ENCODE measurements around the gene CRIP2. TPM values are rescaled to one million over a fixed set of nuclear protein-coding genes. Genes with fewer than 3 reads are reported as not detected.

The CRIP2 gene
- total and polyA plus RNA-seq, 9 of the 15 experiments (the other 6 are each of a cell fraction or from before 2014, with no cell fraction given), result 0.18 to 2.0 (median 0.69) TPM; not detected in 1

DNA sequence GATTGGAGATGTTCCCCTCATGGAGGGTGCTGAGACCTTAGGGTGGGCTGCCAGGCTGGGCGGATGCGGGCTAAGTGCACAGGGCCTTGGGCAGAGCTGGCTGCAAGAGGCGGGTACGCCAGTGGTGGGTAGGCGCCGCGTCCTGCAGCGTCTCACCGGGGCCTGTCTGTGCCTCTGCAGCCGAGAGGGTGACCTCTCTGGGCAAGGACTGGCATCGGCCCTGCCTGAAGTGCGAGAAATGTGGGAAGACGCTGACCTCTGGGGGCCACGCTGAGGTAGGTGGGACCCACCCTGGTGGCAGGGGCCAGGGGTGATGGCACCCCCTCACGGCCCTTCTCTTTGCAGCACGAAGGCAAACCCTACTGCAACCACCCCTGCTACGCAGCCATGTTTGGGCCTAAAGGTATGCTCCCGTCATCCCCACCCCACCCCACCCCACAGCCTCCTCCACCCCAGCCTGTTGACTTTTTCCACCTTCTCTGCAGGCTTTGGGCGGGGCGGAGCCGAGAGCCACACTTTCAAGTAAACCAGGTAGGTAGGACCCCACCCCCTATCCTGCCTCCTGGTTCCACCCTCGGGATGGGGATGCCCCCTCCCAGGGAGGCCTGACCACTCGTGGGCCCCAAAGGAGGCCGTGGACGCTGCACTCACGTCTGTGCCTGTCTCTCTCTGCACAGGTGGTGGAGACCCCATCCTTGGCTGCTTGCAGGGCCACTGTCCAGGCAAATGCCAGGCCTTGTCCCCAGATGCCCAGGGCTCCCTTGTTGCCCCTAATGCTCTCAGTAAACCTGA lies 13.6 kb downstream of the CRIP2 start:
- no peaks in the 10 kb centered on the region for H3K9me1 ChIP-seq (ENCODE audit: control insufficient read depth, insufficient read depth, low read length)
- H3K79me2 ChIP-seq (ENCODE audit: control insufficient read depth, insufficient read depth, low read length), result peaks cover 5% of the 10 kb centered on the region; the same call in 2 of the 3 replicates
- peak overlapping the region in 1 of 2 experiments; percentile 94; a peak in 2 of 4 replicates for H3K9ac ChIP-seq (ENCODE audit: insufficient read depth in 1 of 2, low read depth in 2 of 2, low read length in 2 of 2)
- no peak for FAIRE-seq
- in situ Hi-C loops (cut with MboI), result loop anchor here (5.0 kb wide), 1 partner anchor 116 kb away; no protein-coding TSS in a partner anchor
- no peak for DNase-seq (ENCODE audit: extremely low read depth in 1 of 4, low spot score in 3 of 4)
- no peak overlapping the region for H3K4me2 ChIP-seq (ENCODE audit: insufficient read depth, low read length)
- H2AFZ ChIP-seq (ENCODE audit: low read depth, low read length), result no peak overlapping the region
- H3K4me1 ChIP-seq (replicated peaks in 1 of 2; ENCODE audit: control insufficient read depth in 2 of 2, insufficient read depth in 2 of 2, low read length in 2 of 2), result peaks cover 6 to 89% of the 10 kb centered on the region in 2 experiments
- WGBS (ENCODE audit: insufficient coverage, low coverage, missing lambda C conversion rate), result 93% methylated on average over 15 of the region's 26 CpGs
- BruUV-seq (replicated peaks), result no TSS peak
- no peaks in the 10 kb centered on the region for H3K9me3 ChIP-seq (replicated peaks; ENCODE audit: control insufficient read depth, insufficient read depth, low read depth, low read length)
- no peak overlapping the region for H3K27ac ChIP-seq (ENCODE audit: extremely low read depth, low read depth, low read length)
- no peak for ATAC-seq
- intact Hi-C loops (cut with micrococcal nuclease), result loop anchor here (5.0 kb wide), 1 partner anchor 41 kb away; no protein-coding TSS in a partner anchor
- no peak overlapping the region for H3K4me3 ChIP-seq
- no peaks in the 10 kb centered on the region for H3K27me3 ChIP-seq (ENCODE audit: control insufficient read depth in 2 of 2, insufficient read depth in 2 of 2, low read length in 2 of 2)
- peaks cover 2% of the 10 kb centered on the region; the same call in 1 of the 3 replicates for H3K36me3 ChIP-seq (ENCODE audit: control insufficient read depth, insufficient read depth, low read length)
- CTCF ChIA-PET (ENCODE audit: low intra/inter-chr PET ratio), result interaction anchor here (2.0 kb wide), 1 partner anchor 117 kb away, joined by 16 read pairs; no protein-coding TSS in a partner anchor
- POLR2A ChIA-PET, result no interaction called here
- peaks cover 6% of the 10 kb centered on the region for H4K20me1 ChIP-seq (replicated peaks; ENCODE audit: control insufficient read depth, insufficient read depth, low read length)
- no peak for TF ChIP-seq STAT5B (CRISPR knock-in tag; IDR thresholded peaks at IDR 0.05)
- TF ChIP-seq MEF2D (tag; conservative IDR thresholded peaks at IDR 0.05; ENCODE audit: low read depth), result no peak
- no peak for TF ChIP-seq PTTG1 (tag; IDR thresholded peaks at IDR 0.05; ENCODE audit: low read depth)
- TF ChIP-seq CBX3 (IDR thresholded peaks at IDR 0.05; ENCODE audit: borderline replicate concordance in 1 of 2, low read length in 2 of 2), result no peak
- no peak for TF ChIP-seq XRCC5 (IDR thresholded peaks at IDR 0.05; ENCODE audit: low read depth, low read length)
- TF ChIP-seq, protein P1, sequence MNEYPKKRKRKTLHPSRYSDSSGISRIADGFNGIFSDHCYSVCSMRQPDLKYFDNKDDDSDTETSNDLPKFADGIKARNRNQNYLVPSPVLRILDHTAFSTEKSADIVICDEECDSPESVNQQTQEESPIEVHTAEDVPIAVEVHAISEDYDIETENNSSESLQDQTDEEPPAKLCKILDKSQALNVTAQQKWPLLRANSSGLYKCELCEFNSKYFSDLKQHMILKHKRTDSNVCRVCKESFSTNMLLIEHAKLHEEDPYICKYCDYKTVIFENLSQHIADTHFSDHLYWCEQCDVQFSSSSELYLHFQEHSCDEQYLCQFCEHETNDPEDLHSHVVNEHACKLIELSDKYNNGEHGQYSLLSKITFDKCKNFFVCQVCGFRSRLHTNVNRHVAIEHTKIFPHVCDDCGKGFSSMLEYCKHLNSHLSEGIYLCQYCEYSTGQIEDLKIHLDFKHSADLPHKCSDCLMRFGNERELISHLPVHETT (CRISPR knock-in tag; conservative IDR thresholded peaks at IDR 0.05 in 1 of 2, IDR thresholded peaks at IDR 0.05 in 1 of 2), result no peak
- TF ChIP-seq, protein P2, sequence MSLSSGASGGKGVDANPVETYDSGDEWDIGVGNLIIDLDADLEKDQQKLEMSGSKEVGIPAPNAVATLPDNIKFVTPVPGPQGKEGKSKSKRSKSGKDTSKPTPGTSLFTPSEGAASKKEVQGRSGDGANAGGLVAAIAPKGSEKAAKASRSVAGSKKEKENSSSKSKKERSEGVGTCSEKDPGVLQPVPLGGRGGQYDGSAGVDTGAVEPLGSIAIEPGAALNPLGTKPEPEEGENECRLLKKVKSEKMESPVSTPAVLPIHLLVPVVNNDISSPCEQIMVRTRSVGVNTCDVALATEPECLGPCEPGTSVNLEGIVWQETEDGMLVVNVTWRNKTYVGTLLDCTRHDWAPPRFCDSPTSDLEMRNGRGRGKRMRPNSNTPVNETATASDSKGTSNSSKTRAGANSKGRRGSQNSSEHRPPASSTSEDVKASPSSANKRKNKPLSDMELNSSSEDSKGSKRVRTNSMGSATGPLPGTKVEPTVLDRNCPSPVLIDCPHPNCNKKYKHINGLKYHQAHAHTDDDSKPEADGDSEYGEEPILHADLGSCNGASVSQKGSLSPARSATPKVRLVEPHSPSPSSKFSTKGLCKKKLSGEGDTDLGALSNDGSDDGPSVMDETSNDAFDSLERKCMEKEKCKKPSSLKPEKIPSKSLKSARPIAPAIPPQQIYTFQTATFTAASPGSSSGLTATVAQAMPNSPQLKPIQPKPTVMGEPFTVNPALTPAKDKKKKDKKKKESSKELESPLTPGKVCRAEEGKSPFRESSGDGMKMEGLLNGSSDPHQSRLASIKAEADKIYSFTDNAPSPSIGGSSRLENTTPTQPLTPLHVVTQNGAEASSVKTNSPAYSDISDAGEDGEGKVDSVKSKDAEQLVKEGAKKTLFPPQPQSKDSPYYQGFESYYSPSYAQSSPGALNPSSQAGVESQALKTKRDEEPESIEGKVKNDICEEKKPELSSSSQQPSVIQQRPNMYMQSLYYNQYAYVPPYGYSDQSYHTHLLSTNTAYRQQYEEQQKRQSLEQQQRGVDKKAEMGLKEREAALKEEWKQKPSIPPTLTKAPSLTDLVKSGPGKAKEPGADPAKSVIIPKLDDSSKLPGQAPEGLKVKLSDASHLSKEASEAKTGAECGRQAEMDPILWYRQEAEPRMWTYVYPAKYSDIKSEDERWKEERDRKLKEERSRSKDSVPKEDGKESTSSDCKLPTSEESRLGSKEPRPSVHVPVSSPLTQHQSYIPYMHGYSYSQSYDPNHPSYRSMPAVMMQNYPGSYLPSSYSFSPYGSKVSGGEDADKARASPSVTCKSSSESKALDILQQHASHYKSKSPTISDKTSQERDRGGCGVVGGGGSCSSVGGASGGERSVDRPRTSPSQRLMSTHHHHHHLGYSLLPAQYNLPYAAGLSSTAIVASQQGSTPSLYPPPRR (CRISPR knock-in tag; IDR thresholded peaks at IDR 0.05; ENCODE audit: borderline replicate concordance), result no peak
- no peak for TF ChIP-seq ZNF707 (CRISPR knock-in tag; conservative IDR thresholded peaks at IDR 0.05)
- TF ChIP-seq TAF1 (IDR thresholded peaks at IDR 0.05; ENCODE audit: control insufficient read depth, extremely low read depth, insufficient read depth, low read length, severe bottlenecking), result no peak
- no peak for TF ChIP-seq ZNF133 (CRISPR knock-in tag; IDR thresholded peaks at IDR 0.05)
- no peak for TF ChIP-seq SMAD2 (IDR thresholded peaks at IDR 0.05; ENCODE audit: low read depth, low read length)
- TF ChIP-seq SIRT6 (IDR thresholded peaks at IDR 0.05; ENCODE audit: low read depth, low read length), result no peak
- TF ChIP-seq TAF15 (IDR thresholded peaks at IDR 0.05; ENCODE audit: low read depth, low read length), result no peak
- TF ChIP-seq FOXA3 (CRISPR knock-in tag; conservative IDR thresholded peaks at IDR 0.05 in 1 of 2, IDR thresholded peaks at IDR 0.05 in 1 of 2), result no peak
